HG02943 (cell line): ENCODE measurements around the gene SP6.

Source experiments
- ATAC-seq: cut with Tn5 transposase; IDR thresholded peaks from one replicate; pipeline ENCODE4 v1.9.1; 2021; ENCODE audit warnings: mild to moderate bottlenecking, low read depth, moderate library complexity; ENCODE audit not compliant: unreplicated experiment

Gene SP6

GRCh38 chr17:47801176-47801765 lies 49.7 kb downstream of the SP6 start:
- ATAC-seq = no peak

GRCh38 chr17:47800686-47801085 lies 50.3 kb downstream of the SP6 start:
- no peak for ATAC-seq

- ATAC-seq = no peak
Observed at GRCh38 chr17:47797797-47798196, 53.2 kb downstream of the SP6 start.
